Psoas muscle (tissue), 8 donors: ENCODE results near the gene TFDP1. TPM values are rescaled to one million over a fixed set of nuclear protein-coding genes. Genes with fewer than 3 reads are reported as not detected.

Experiments used
- ATAC-seq, 4 donors: fragments of 200-7000 bp; cut with Tn5 transposase; one replicate each; pipeline ENCODE4 v1.9.1; 2020; ENCODE audit warnings: moderate library complexity in 3 of 4, mild to moderate bottlenecking in 2 of 4
- DNase-seq, 2 donors: peaks; one replicate each; pipeline ENCODE4 v3.0.0-alpha.2; 2020
- H3K27ac ChIP-seq: fragments of 200-600 bp; one replicate; pipeline ENCODE4 v1.8.0; 2022
- H3K27me3 ChIP-seq, 3 donors: fragments of 200-600 bp in 1 of 3; one replicate each; pipeline versions ENCODE4 v1.6.1 to v1.8.0; 2013 to 2022; ENCODE audit warnings: low read length in 2 of 3, mild to moderate bottlenecking in 2 of 3, moderate library complexity in 1 of 3; ENCODE audit not compliant: insufficient read depth in 3 of 3
- H3K36me3 ChIP-seq, 2 donors: fragments of 200-600 bp in 1 of 2; one replicate each; pipeline versions ENCODE4 v1.6.1 to v1.8.0; 2013 to 2022; ENCODE audit warnings: low read depth in 1 of 2, mild to moderate bottlenecking in 1 of 2, moderate library complexity in 1 of 2; ENCODE audit not compliant: insufficient read depth in 1 of 2
- H3K4me1 ChIP-seq: fragments of 200-600 bp; one replicate; pipeline ENCODE4 v1.8.0; 2022
- H3K4me3 ChIP-seq: fragments of 200-600 bp; one replicate; pipeline ENCODE4 v1.8.0; 2022; ENCODE audit warnings: mild to moderate bottlenecking
- H3K9me3 ChIP-seq: fragments of 200-600 bp; one replicate; pipeline ENCODE4 v1.8.0; 2022
- WGBS, 3 donors: extraction: QIAGEN DNeasy Blood & Tissue Kit; methylation state at CpG; one replicate each; pipeline versions ENCODE4 v1.1.6 to v1.1.7; 2013; 5-methylcytosine and 5-hydroxymethylcytosine counted together
- intact Hi-C, 2 donors: fragments of 100-400 bp; cut with DNase I; formaldehyde crosslinking; loops; one replicate each; pipeline versions ENCODE4 v1.11.0 to v1.14.2; 2022
- polyA plus RNA-seq, 3 donors: library from polyadenylated mRNA; stranded (reverse); fragments of 200-250 nt; gene quantifications; one replicate each; pipeline ENCODE4 v1.2.3, GENCODE V29; 2013
- total RNA-seq, 4 donors: library from RNA; stranded (reverse); fragmentation: NEBNext Ultra II Directional in 2 of 4; extraction: Animal tissue kit (Norgen Biotek cat#: 25700) in 2 of 4; gene quantifications; one replicate each; pipeline versions ENCODE4 v1.2.1 to v1.2.4, GENCODE V29; 2021 to 2023
- TF ChIP-seq, protein P1 (sequence below): fragments of 200-600 bp; IDR thresholded peaks from one replicate; pipeline ENCODE4 v1.8.0; 2022; ENCODE audit warnings: antibody characterized with exemption
- donor health status: healthy with polysubstance abuse.
- donor health status: DM: no; HTN: no; CAD: no; lungs with moderate emphysema.
- donor health status: Bipolar disorder and iron deficiency.
- donor health status: healthy.
- donor health status: DM: yes; HTN: yes; CAD: no.
- donor health status: DM: no; HTN: no; CAD: no.
- donor health status: DM: no; HTN: no; CAD: no.
- donor health status: DM: yes; HTN: yes; CAD: no.

TFDP1 gene
- total and polyA plus RNA-seq, 7 donors: 18.8 to 40.2 (median 31.4) TPM

DNA sequence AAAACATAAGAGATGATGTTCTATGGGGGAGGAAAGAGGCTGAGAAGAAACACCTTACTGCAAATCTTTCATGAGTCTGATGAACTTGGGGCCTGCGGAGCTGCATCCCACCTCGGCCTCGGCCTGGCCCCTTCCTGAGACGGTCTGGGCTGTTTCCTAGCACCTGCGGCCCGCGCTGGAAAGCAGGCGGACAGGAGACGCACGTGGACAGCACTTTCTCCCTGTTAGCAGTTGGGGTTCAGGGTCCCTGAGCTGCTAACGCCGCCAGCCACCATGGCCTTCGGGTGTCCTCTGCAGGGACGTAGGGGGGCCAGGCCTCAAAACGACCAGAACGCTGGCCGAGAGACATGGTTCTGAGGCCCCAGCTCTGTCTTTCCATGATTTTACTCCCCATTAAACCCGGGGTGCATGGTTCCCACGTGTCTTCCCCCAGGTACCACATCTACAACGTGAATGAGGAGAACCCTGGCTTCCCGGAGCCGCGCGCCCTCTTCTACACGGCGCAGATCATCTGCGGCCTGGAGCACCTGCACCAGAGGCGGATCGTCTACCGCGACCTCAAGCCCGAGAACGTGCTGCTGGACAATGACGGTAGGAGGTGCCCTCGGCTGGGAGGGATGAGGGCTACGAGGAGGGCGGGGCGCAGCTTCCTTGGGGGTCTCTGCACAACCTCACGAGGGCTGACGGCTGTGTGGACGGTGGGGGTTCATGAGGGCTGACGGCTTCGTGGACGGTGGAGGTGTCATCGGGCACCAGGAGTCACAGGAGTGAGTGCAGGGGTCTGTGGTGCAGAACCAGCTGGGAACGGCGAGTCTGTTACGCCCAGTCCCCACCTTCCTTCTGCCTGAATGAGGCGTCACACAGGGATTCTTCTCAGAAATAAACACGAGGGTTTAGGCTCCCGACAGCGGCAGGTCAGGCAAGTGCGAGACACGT is 86.8 kb downstream of the TFDP1 start:
- Histone ChIP-seq H3K4me3 (no peak overlapping the region), H3K36me3 (no peaks in the 10 kb centered on the region), H3K27me3 (no peaks in the 10 kb centered on the region), H3K4me1 (no peaks in the 10 kb centered on the region), H3K27ac (no peak overlapping the region), H3K9me3 (no peaks in the 10 kb centered on the region)
- ATAC-seq (no peak), DNase-seq (peak in 1 of 2 donors; percentile 40)
- TF ChIP-seq, protein P1, sequence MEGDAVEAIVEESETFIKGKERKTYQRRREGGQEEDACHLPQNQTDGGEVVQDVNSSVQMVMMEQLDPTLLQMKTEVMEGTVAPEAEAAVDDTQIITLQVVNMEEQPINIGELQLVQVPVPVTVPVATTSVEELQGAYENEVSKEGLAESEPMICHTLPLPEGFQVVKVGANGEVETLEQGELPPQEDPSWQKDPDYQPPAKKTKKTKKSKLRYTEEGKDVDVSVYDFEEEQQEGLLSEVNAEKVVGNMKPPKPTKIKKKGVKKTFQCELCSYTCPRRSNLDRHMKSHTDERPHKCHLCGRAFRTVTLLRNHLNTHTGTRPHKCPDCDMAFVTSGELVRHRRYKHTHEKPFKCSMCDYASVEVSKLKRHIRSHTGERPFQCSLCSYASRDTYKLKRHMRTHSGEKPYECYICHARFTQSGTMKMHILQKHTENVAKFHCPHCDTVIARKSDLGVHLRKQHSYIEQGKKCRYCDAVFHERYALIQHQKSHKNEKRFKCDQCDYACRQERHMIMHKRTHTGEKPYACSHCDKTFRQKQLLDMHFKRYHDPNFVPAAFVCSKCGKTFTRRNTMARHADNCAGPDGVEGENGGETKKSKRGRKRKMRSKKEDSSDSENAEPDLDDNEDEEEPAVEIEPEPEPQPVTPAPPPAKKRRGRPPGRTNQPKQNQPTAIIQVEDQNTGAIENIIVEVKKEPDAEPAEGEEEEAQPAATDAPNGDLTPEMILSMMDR: no peak
- 89 to 92% (median 90%) methylated on average over 54 of the region's 54 CpGs for WGBS, 3 donors
- intact Hi-C loops: no loop called here

DNA sequence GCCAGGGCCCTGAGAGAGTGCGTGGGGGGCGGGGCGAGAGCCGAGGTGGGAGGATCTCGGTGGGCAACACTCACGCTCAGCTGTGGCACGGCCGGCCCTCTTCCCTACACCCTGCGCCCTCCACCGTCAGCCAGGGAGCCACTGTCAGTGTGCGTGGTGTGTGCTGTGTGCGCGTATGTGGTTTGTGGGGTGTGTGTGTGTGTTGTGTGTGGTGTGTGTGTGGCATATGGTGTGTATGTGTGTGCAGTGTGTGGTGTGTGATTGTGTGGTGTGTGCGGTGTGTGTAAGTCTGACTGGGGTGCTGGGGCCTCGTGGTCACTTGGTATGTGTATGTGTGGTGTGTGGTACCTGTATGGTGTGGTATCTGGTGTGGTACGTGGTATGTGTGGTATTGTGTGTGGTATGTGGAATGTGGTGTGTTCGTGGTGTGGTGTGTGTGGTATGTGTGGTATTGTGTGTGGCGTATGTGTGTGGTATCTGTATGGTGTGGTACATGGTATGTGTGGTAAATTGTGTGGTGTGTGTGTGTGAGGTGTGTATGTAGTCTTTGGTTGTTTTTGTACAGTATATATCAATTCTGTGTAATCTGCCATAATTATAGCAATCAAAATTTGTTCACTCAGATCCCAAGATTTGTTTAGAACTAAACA is 87.6 kb downstream of the TFDP1 start:
- WGBS, 3 donors: 81 to 84% (median 83%) methylated on average over 18 of the region's 18 CpGs
- TF ChIP-seq, protein P1: no peak

More for the DNA sequence above, 87.6 kb downstream of the TFDP1 start:
- ATAC-seq (no peak), DNase-seq (peak in 1 of 2 donors; percentile 42)
- intact Hi-C loops: no loop called here
- Histone ChIP-seq H3K4me1 (no peaks in the 10 kb centered on the region), H3K27ac (no peak overlapping the region), H3K27me3 (no peaks in the 10 kb centered on the region), H3K4me3 (no peak overlapping the region), H3K36me3 (no peaks in the 10 kb centered on the region), H3K9me3 (no peaks in the 10 kb centered on the region)

Other genes with a start within 250 kb of the TFDP1 start
- gene GRTP1, start 220.6 kb upstream of the TFDP1 start, total RNA-seq: 1 to 10 TPM; 1.5 to 4.5 (median 3.7) TPM
- 1 to 10 TPM; 4.3 to 4.7 (median 4.4) TPM for gene GRTP1, start 220.6 kb upstream of the TFDP1 start, polyA plus RNA-seq
- 100 to 1,000 TPM; 186 to 776 (median 416) TPM for gene ADPRHL1, start 131.3 kb upstream of the TFDP1 start, total RNA-seq
- 100 to 1,000 TPM; 219 to 326 (median 249) TPM for gene ADPRHL1, start 131.3 kb upstream of the TFDP1 start, polyA plus RNA-seq
- gene DCUN1D2, start 94.0 kb upstream of the TFDP1 start, total RNA-seq: 10 to 100 TPM; 65.7 to 87.0 (median 77.6) TPM
- 100 to 1,000 TPM in 1 of 3 donors, 10 to 100 TPM in 2; 32.4 to 151 (median 57.2) TPM for gene DCUN1D2, start 94.0 kb upstream of the TFDP1 start, polyA plus RNA-seq
- gene ATP4B, start 73.4 kb downstream of the TFDP1 start, total RNA-seq: not detected
- gene ATP4B, start 73.4 kb downstream of the TFDP1 start, polyA plus RNA-seq: under 1 TPM in 1 of 3 donors, not detected in 2; 0.04 TPM
- gene GRK1, start 82.5 kb downstream of the TFDP1 start, total RNA-seq: under 1 TPM in 1 of 4 donors, not detected in 3; 0.10 TPM
- gene GRK1, start 82.5 kb downstream of the TFDP1 start, polyA plus RNA-seq: not detected
- gene TMEM255B, start 174.5 kb downstream of the TFDP1 start, total RNA-seq: 1 to 10 TPM; 2.0 to 5.1 (median 3.4) TPM
- 1 to 10 TPM in 2 of 3 donors, under 1 TPM in 1; 0.45 to 3.1 (median 1.3) TPM for gene TMEM255B, start 174.5 kb downstream of the TFDP1 start, polyA plus RNA-seq